ENCODE results near the gene MMP3. TPM values are rescaled to one million over a fixed set of nuclear protein-coding genes. Genes with fewer than 3 reads are reported as not detected.

The MMP3 gene
- total RNA-seq, 2 donors from 2014 or later = 1.1 to 1.6 TPM

- H3K4me1 ChIP-seq = no peaks in the 10 kb centered on the region
- no peak overlapping the region for H3K4me3 ChIP-seq
- DNase-seq = no peak
- intact Hi-C loops (cut with DNase I) = no loop called here
- no peaks in the 10 kb centered on the region for H3K36me3 ChIP-seq
- no peak for TF ChIP-seq CTCF (IDR thresholded peaks at IDR 0.05)
- no peak overlapping the region for H3K27ac ChIP-seq
- no peaks in the 10 kb centered on the region for H3K27me3 ChIP-seq
- no peak overlapping the region for H3K9ac ChIP-seq (ENCODE audit: low read depth in 2 of 2, low read length in 2 of 2)
- no peaks in the 10 kb centered on the region for H3K9me3 ChIP-seq
These were observed 479 bp downstream of the MMP3 start for GRCh38 chr11:102842930-102843329.

GRCh38 chr11:102840018-102840417 lies 3.4 kb downstream of the MMP3 start:
- no peak for TF ChIP-seq CTCF (IDR thresholded peaks at IDR 0.05)
- DNase-seq = no peak

DNA sequence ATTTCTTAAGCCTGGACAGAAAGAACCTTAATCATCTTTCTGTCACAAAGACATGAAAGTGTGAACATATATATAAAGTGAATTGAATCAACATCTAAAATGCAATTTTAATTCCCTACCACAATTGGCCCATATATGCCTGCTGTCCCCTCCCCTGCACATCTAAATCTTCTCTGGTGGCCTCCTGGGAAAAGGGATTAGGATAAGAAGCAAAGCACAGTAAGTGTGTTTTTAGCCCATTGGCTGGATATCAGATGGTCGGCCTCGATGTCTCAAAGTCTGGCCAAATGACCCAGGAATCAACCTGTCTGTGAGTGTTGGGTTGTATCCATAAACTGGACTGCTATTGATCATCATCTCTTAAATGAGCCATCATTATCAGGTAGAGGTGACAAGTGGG lies 5.8 kb downstream of the MMP3 start:
- Histone ChIP-seq H3K27ac (no peak overlapping the region), H3K27me3 (no peaks in the 10 kb centered on the region), H3K4me1 (no peaks in the 10 kb centered on the region), H3K9ac (ENCODE audit: low read depth in 2 of 2, low read length in 2 of 2) (no peak overlapping the region), H3K9me3 (no peaks in the 10 kb centered on the region), H3K4me3 (no peak overlapping the region), H3K36me3 (no peaks in the 10 kb centered on the region)
- intact Hi-C loops (cut with DNase I) = no loop called here
- no peak for TF ChIP-seq CTCF (IDR thresholded peaks at IDR 0.05)
- DNase-seq = no peak

More at GRCh38 chr11:102840018-102840417, 3.4 kb downstream of the MMP3 start:
- intact Hi-C loops (cut with DNase I) = no loop called here
- H3K27ac ChIP-seq = no peak overlapping the region
- no peaks in the 10 kb centered on the region for H3K9me3 ChIP-seq
- H3K4me1 ChIP-seq = no peaks in the 10 kb centered on the region
- H3K36me3 ChIP-seq = no peaks in the 10 kb centered on the region
- no peak overlapping the region for H3K4me3 ChIP-seq
- H3K27me3 ChIP-seq = no peaks in the 10 kb centered on the region
- no peak overlapping the region for H3K9ac ChIP-seq (ENCODE audit: low read depth in 2 of 2, low read length in 2 of 2)

GRCh38 chr11:102837156-102837555 lies 6.3 kb downstream of the MMP3 start:
- H3K27me3 ChIP-seq = no peaks in the 10 kb centered on the region
- no peaks in the 10 kb centered on the region for H3K4me1 ChIP-seq
- H3K9me3 ChIP-seq = no peaks in the 10 kb centered on the region
- H3K27ac ChIP-seq = no peak overlapping the region
- H3K9ac ChIP-seq (ENCODE audit: low read depth in 2 of 2, low read length in 2 of 2) = no peak overlapping the region
- H3K4me3 ChIP-seq = no peak overlapping the region
- TF ChIP-seq CTCF (IDR thresholded peaks at IDR 0.05) = no peak
- DNase-seq = no peak
- H3K36me3 ChIP-seq = no peaks in the 10 kb centered on the region
- intact Hi-C loops (cut with DNase I) = no loop called here

DNA sequence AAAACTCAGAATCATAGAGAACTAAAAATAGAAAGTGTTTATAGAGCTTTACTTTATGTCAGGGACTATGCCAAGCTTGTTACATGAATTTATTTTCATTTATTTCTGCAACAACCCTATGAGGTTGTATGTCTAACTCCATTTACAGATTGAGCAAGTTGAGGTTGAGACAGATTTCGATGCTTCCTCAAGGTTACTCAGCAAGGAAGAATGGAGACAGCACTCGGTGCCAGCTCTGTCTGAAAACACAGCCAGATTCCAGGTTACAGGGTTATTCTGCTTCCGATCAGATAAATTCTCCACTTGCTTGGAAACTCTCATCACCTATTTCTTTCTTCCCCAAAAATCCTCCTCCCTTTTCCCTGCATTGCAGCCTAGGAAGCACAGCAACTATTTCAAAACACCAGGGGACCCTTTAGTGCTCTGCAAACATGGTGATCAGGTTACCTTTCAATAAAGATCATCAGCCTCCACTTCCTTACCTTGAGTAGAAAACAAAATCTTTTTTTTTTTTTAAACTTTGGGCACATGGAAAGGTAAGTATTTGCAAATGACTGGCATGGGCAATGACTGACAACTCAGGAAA lies 7.0 kb downstream of the MMP3 start:
- no peak overlapping the region for H3K4me3 ChIP-seq
- H3K9ac ChIP-seq (ENCODE audit: low read depth in 2 of 2, low read length in 2 of 2) = no peak overlapping the region
- no peaks in the 10 kb centered on the region for H3K9me3 ChIP-seq
- H3K27ac ChIP-seq = no peak overlapping the region
- no peak for DNase-seq
- no peaks in the 10 kb centered on the region for H3K4me1 ChIP-seq
- intact Hi-C loops (cut with DNase I) = no loop called here
- no peaks in the 10 kb centered on the region for H3K36me3 ChIP-seq
- TF ChIP-seq CTCF (IDR thresholded peaks at IDR 0.05) = no peak
- no peaks in the 10 kb centered on the region for H3K27me3 ChIP-seq
